Urothelium cell line (cell line): ENCODE measurements around the gene VWC2L.
A peak's percentile ranks its signal among the peaks of the same experiment; 100 is the strongest.

ENCODE experiments used
- DNase-seq: peaks from one replicate; pipeline ENCODE4 v3.0.0; 2011; ENCODE audit warnings: low spot score, mixed read lengths
- FAIRE-seq: peaks from 2 replicates; lab custom pipeline; 2011; peaks lifted over from hg19 to GRCh38; lab: Jason Lieb, UNC

VWC2L gene

GRCh38 chr2:214410918-214411554, at the start of gene VWC2L:
VWC2L (plus strand) TSS chr2:214411054; CDS start chr2:214414194, 3,140 bp downstream.
- peak; percentile 74 for DNase-seq
- peak; percentile 79 for FAIRE-seq

GRCh38 chr2:214361116-214361515, 49.7 kb upstream of the VWC2L start:
- FAIRE-seq (no peak), DNase-seq (no peak)

GRCh38 chr2:214365549-214365948, 45.3 kb upstream of the VWC2L start:
- no peak for FAIRE-seq
- no peak for DNase-seq

- no peak for FAIRE-seq
- no peak for DNase-seq
Measured at GRCh38 chr2:214367171-214367570, 43.7 kb upstream of the VWC2L start.

GRCh38 chr2:214376618-214377285, 34.1 kb upstream of the VWC2L start:
- no peak for FAIRE-seq
- no peak for DNase-seq

GRCh38 chr2:214377286-214377624, 33.6 kb upstream of the VWC2L start:
- DNase-seq = no peak
- FAIRE-seq = no peak

- no peak for FAIRE-seq
- peak; percentile 21 for DNase-seq
Measured at GRCh38 chr2:214378455-214379103, 32.3 kb upstream of the VWC2L start.

GRCh38 chr2:214379227-214379626, 31.6 kb upstream of the VWC2L start:
- FAIRE-seq (no peak), DNase-seq (no peak)

- FAIRE-seq = no peak
- DNase-seq = no peak
Measured at GRCh38 chr2:214380681-214381080, 30.2 kb upstream of the VWC2L start.

GRCh38 chr2:214382229-214382628, 28.6 kb upstream of the VWC2L start:
- no peak for FAIRE-seq

GRCh38 chr2:214386720-214387119, 24.1 kb upstream of the VWC2L start:
- no peak for FAIRE-seq
- no peak for DNase-seq

More at GRCh38 chr2:214382229-214382628, 28.6 kb upstream of the VWC2L start:
- DNase-seq = no peak

GRCh38 chr2:214389334-214389733, 21.5 kb upstream of the VWC2L start:
- DNase-seq = no peak
- FAIRE-seq = no peak

- DNase-seq (no peak), FAIRE-seq (no peak)
Measured at GRCh38 chr2:214393796-214394195, 17.1 kb upstream of the VWC2L start.

- FAIRE-seq (no peak), DNase-seq (no peak)
Measured at GRCh38 chr2:214395040-214395439, 15.8 kb upstream of the VWC2L start.

GRCh38 chr2:214401580-214401979, 9.3 kb upstream of the VWC2L start:
- FAIRE-seq = no peak
- DNase-seq = no peak

GRCh38 chr2:214410128-214410775, 602 bp upstream of the VWC2L start:
- peak; percentile 2 for DNase-seq

GRCh38 chr2:214412679-214413078, 1.8 kb downstream of the VWC2L start:
- DNase-seq (no peak), FAIRE-seq (no peak)

More at GRCh38 chr2:214410128-214410775, 602 bp upstream of the VWC2L start:
- no peak for FAIRE-seq

- no peak for FAIRE-seq
- no peak for DNase-seq
Measured at GRCh38 chr2:214436470-214436869, 25.6 kb downstream of the VWC2L start.

- FAIRE-seq = no peak
- no peak for DNase-seq
Measured at GRCh38 chr2:214450118-214450894, 39.5 kb downstream of the VWC2L start.

- no peak for FAIRE-seq
- no peak for DNase-seq
Measured at GRCh38 chr2:214451516-214452275, 40.8 kb downstream of the VWC2L start.
